DND-41 (cell line): Measurements from ENCODE around the gene EVL.

ENCODE experiments used
- ATAC-seq: fragments of 200-7000 bp; cut with Tn5 transposase; 3 replicates; pipeline ENCODE4 v1.9.1; 2021; ENCODE audit warnings: low read depth; ENCODE audit not compliant: insufficient read depth
- DNase-seq: peaks from one replicate; pipeline ENCODE4 v3.0.0-alpha.2; 2020
- H2AFZ ChIP-seq: 2 replicates; pipeline ENCODE4 v1.6.0; 2012; ENCODE audit warnings: low read depth, low read length
- H3K27ac ChIP-seq: 2 replicates; pipeline ENCODE4 v1.5.1; 2012; ENCODE audit warnings: low read length, inconsistent platforms
- H3K27me3 ChIP-seq: fragments of 200-600 bp; sonication (generic); 2 replicates; pipeline ENCODE4 v1.6.0; 2012; ENCODE audit warnings: low read length, mild to moderate bottlenecking, inconsistent platforms; ENCODE audit not compliant: insufficient read depth, poor library complexity
- H3K36me3 ChIP-seq: 2 replicates; pipeline ENCODE4 v1.5.1; 2012; ENCODE audit warnings: low read length, inconsistent platforms; ENCODE audit not compliant: insufficient read depth
- H3K4me1 ChIP-seq: 2 replicates; pipeline ENCODE4 v1.5.1; 2012; ENCODE audit warnings: mild to moderate bottlenecking, low read length; ENCODE audit not compliant: insufficient read depth
- H3K4me2 ChIP-seq: 2 replicates; pipeline ENCODE4 v1.6.0; 2012; ENCODE audit warnings: mild to moderate bottlenecking, moderate library complexity, low read length, inconsistent platforms; ENCODE audit not compliant: insufficient read depth
- H3K4me3 ChIP-seq, 2 experiments: fragments of 200-600 bp in 1 of 2; shearing (Covaris generic) in 1 of 2; 2 replicates each; pipeline ENCODE4 v1.5.1; 2012 to 2016; ENCODE audit warnings: inconsistent platforms in 2 of 2, low read length in 2 of 2, mild to moderate bottlenecking in 2 of 2, low read depth in 1 of 2, moderate library complexity in 1 of 2
- H3K79me2 ChIP-seq: 2 replicates; pipeline ENCODE4 v1.6.0; 2012; ENCODE audit warnings: low read length, inconsistent platforms; ENCODE audit not compliant: insufficient read depth
- H3K9ac ChIP-seq: 2 replicates; pipeline ENCODE4 v1.6.0; 2012; ENCODE audit warnings: low read depth, mild to moderate bottlenecking, inconsistent platforms, low read length, moderate library complexity
- H3K9me3 ChIP-seq: 2 replicates; pipeline ENCODE4 v1.5.1; 2012; ENCODE audit warnings: low read length, moderate library complexity, mild to moderate bottlenecking, inconsistent platforms; ENCODE audit not compliant: insufficient read depth, severe bottlenecking
- H4K20me1 ChIP-seq: 2 replicates; pipeline ENCODE4 v1.6.0; 2012; ENCODE audit warnings: low read length; ENCODE audit not compliant: insufficient read depth
- CTCF ChIP-seq: IDR thresholded peaks from 2 replicates; pipeline ENCODE4 v1.5.1; 2012; ENCODE audit warnings: borderline replicate concordance, low read length, moderate library complexity, mild to moderate bottlenecking; ENCODE audit not compliant: poor library complexity, severe bottlenecking; ENCODE audit errors: extremely low read depth
- EZH2 ChIP-seq: IDR thresholded peaks from 3 replicates; pipeline ENCODE4 v1.6.1; 2012; ENCODE audit warnings: borderline replicate concordance, low read depth, mild to moderate bottlenecking, moderate library complexity, low read length, inconsistent platforms; ENCODE audit not compliant: severe bottlenecking

Gene EVL

GRCh38 chr14:100056431-100056830 is 8.8 kb upstream of the EVL start:
- peaks cover 8% of the 10 kb centered on the region; the same call in 1 of the 2 replicates for H4K20me1 ChIP-seq
- no peak overlapping the region for H2AFZ ChIP-seq
- TF ChIP-seq CTCF: no peak
- no peak overlapping the region for H3K4me3 ChIP-seq
- no peaks in the 10 kb centered on the region for H3K36me3 ChIP-seq
- H3K27ac ChIP-seq: peak overlapping the region; percentile 85
- peaks cover 99% of the 10 kb centered on the region for H3K79me2 ChIP-seq
- peak overlapping the region; percentile 37; the same call in 1 of the 2 replicates for H3K4me2 ChIP-seq
- H3K4me1 ChIP-seq: peaks cover 73% of the 10 kb centered on the region
- no peaks in the 10 kb centered on the region for H3K27me3 ChIP-seq
- no peak for DNase-seq
- H3K9ac ChIP-seq: peak overlapping the region; percentile 43
- H3K9me3 ChIP-seq: no peaks in the 10 kb centered on the region
- ATAC-seq: peak; percentile 15; the same call in 1 of the 3 replicates

- no peak overlapping the region for H3K4me3 ChIP-seq
- no peaks in the 10 kb centered on the region for H3K36me3 ChIP-seq
- peaks cover 80% of the 10 kb centered on the region for H3K4me1 ChIP-seq
- H3K79me2 ChIP-seq: peaks cover 99% of the 10 kb centered on the region
- no peak overlapping the region for H2AFZ ChIP-seq
- H3K27me3 ChIP-seq: no peaks in the 10 kb centered on the region
- H3K9me3 ChIP-seq: no peaks in the 10 kb centered on the region
- TF ChIP-seq CTCF: peak; percentile 79
- no peak for TF ChIP-seq EZH2
- peaks cover 8% of the 10 kb centered on the region; the same call in 1 of the 2 replicates for H4K20me1 ChIP-seq
- peak; percentile 53 for DNase-seq
- peak; percentile 72 for ATAC-seq
- H3K4me2 ChIP-seq: peak overlapping the region; percentile 37
- H3K27ac ChIP-seq: peak overlapping the region; percentile 85
- peak overlapping the region; percentile 43 for H3K9ac ChIP-seq
Observed at GRCh38 chr14:100056964-100057795, 8.0 kb upstream of the EVL start.

DNA sequence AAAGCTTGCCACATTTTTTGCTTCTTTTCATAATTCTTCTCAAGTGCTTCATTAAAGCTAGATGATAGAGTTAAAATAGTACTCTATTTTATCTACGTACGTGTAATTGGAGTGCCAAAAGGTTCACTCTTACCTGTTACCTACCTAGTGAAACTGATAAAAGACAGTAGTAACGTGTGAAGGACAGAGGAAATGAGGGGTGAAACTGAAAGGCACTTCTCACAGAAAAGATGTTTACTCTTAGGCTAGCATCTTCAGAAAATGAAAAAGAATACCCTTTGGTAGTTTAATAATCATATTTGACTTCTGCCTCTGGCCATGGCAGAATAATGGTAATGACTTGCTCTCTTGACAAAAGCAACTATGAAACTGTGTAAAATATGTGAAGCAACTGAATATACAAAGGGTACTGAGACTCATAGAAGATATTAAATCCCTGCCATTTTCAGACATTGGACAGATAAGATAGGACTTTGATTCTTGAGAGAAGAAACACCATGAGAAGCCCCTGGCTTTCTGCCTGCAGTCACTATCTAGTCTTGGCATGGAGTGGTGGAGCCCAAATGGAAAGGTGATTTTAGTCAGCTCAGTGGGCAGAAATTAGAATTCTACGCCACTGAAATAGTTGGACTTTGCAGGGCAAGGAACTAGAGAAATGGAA is 6.3 kb upstream of the EVL start:
- no peaks in the 10 kb centered on the region for H3K9me3 ChIP-seq
- H3K4me3 ChIP-seq: no peak overlapping the region
- peak overlapping the region; percentile 37; the same call in 1 of the 2 replicates for H3K4me2 ChIP-seq
- peaks cover 8% of the 10 kb centered on the region; the same call in 1 of the 2 replicates for H4K20me1 ChIP-seq
- H3K9ac ChIP-seq: peak overlapping the region; percentile 33
- H3K4me1 ChIP-seq: peaks cover 97% of the 10 kb centered on the region
- no peak for ATAC-seq
- DNase-seq: no peak
- H3K36me3 ChIP-seq: no peaks in the 10 kb centered on the region
- no peak overlapping the region for H2AFZ ChIP-seq
- peaks cover 99% of the 10 kb centered on the region for H3K79me2 ChIP-seq
- TF ChIP-seq CTCF: no peak
- no peak for TF ChIP-seq EZH2
- no peaks in the 10 kb centered on the region for H3K27me3 ChIP-seq
- peak overlapping the region; percentile 85 for H3K27ac ChIP-seq
